Adrenal gland (tissue), 5 donors: ENCODE measurements around the gene NBAS.

ENCODE experiments used
- POLR2A ChIP-seq, 2 donors: fragments of 450-650 bp; IDR thresholded peaks; one replicate each; pipeline ENCODE4 v1.6.1; 2017; ENCODE audit warnings: antibody characterized with exemption in 2 of 2, mild to moderate bottlenecking in 2 of 2, moderate library complexity in 1 of 2
- TF ChIP-seq, protein P1 (sequence below), 6 experiments: fragments of 450-650 bp in 4 of 6; fragments of 200-600 bp in 2 of 6; sonication (generic) in 1 of 6; IDR thresholded peaks; 1 replicate in 5 of 6; 2 replicates in 1 of 6; pipeline versions ENCODE4 v1.5.1 to v1.8.0; 2016 to 2021; ENCODE audit warnings: antibody characterized with exemption in 6 of 6, mild to moderate bottlenecking in 2 of 6, moderate library complexity in 1 of 6
- donor health status: DM: no; HTN: no; CAD: no.

DNA sequence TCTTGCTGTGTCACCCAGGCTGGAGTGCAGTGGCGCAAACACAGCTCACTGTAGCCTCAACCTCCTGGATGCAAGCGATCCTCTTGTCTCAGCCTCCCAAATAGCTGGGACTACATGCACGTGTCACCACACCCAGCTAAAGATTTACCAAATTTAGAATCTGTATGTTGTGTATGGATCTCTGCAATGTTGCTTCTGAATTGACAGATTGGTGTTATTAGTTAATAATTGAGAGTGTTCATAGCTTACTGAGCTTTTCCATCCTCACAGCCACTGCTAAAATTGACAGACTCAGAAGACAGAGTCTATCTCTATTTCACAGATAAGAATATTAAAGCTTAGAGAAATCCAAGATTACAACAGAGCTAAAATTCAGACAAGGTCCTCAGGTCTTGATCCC lies 4.3 kb upstream of the NBAS start:
- TF ChIP-seq, protein P1, sequence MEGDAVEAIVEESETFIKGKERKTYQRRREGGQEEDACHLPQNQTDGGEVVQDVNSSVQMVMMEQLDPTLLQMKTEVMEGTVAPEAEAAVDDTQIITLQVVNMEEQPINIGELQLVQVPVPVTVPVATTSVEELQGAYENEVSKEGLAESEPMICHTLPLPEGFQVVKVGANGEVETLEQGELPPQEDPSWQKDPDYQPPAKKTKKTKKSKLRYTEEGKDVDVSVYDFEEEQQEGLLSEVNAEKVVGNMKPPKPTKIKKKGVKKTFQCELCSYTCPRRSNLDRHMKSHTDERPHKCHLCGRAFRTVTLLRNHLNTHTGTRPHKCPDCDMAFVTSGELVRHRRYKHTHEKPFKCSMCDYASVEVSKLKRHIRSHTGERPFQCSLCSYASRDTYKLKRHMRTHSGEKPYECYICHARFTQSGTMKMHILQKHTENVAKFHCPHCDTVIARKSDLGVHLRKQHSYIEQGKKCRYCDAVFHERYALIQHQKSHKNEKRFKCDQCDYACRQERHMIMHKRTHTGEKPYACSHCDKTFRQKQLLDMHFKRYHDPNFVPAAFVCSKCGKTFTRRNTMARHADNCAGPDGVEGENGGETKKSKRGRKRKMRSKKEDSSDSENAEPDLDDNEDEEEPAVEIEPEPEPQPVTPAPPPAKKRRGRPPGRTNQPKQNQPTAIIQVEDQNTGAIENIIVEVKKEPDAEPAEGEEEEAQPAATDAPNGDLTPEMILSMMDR (IDR thresholded peaks at IDR 0.05), result no peak
- TF ChIP-seq POLR2A (IDR thresholded peaks at IDR 0.05), result no peak
